ENCODE data around the gene KCNJ11. TPM values are rescaled to one million over a fixed set of nuclear protein-coding genes. Genes with fewer than 3 reads are reported as not detected.
A peak's percentile ranks its signal among the peaks of the same experiment; 100 is the strongest.

Gene KCNJ11
- total and polyA plus RNA-seq, 2 of the 13 experiments (the other 11 are each of a cell fraction or from before 2014, with no cell fraction given) = 0.38 to 1.6 TPM

- no peak for FAIRE-seq
- 33% methylated on average over 11 of the region's 15 CpGs for WGBS (ENCODE audit: low lambda C conversion rate)
- TF ChIP-seq ZNF501 (CRISPR knock-in tag; IDR thresholded peaks at IDR 0.05) (0 out of 2 replicates have a peak, but pooled peaks have one; percentile 24), MAFF (IDR thresholded peaks at IDR 0.05; ENCODE audit: low read depth, low read length) (peak; percentile 33; the same call in 1 of the 2 replicates), MAFK (conservative IDR thresholded peaks at IDR 0.05 in 1 of 2, IDR thresholded peaks at IDR 0.05 in 1 of 2; ENCODE audit: low read length in 2 of 2) (peak; percentile 40 to 61), ELF1 (CRISPR knock-in tag; IDR thresholded peaks at IDR 0.05) (no peak), CTCF (CRISPR knock-in tag; IDR thresholded peaks at IDR 0.05) (peak; percentile 26), TCF12 (IDR thresholded peaks at IDR 0.05) (no peak), TCF12 (CRISPR knock-in tag; IDR thresholded peaks at IDR 0.05) (no peak), MAFG (CRISPR knock-in tag; IDR thresholded peaks at IDR 0.05) (0 out of 2 replicates have a peak, but pooled peaks have one; percentile 36), ZNF263 (CRISPR knock-in tag; IDR thresholded peaks at IDR 0.05) (0 out of 2 replicates have a peak, but pooled peaks have one; percentile 53), XRCC5 (optimal IDR thresholded peaks at IDR 0.05; ENCODE audit: low read length) (peak; percentile 51)
- CTCF ChIA-PET (ENCODE audit: low intra/inter-chr PET ratio, low total read pairs) = no interaction called here
- Histone ChIP-seq H2AFZ (ENCODE audit: low read length) (no peak overlapping the region), H3K27ac (ENCODE audit: extremely low read length, insufficient read depth, low read length) (no peak overlapping the region), H3K4me3 (replicated peaks in 1 of 3; ENCODE audit: insufficient read depth in 1 of 3, low read depth in 2 of 3, low read length in 3 of 3) (peak overlapping the region in 1 of 3 experiments; percentile 40; a peak in 2 of 6 replicates), H3K79me2 (ENCODE audit: insufficient read depth, low read length) (no peaks in the 10 kb centered on the region), H3K4me1 (ENCODE audit: insufficient read depth, low read length) (peaks cover 14% of the 10 kb centered on the region), H3K4me2 (ENCODE audit: low read depth, low read length) (peak overlapping the region; percentile 67), H3K27me3 (ENCODE audit: control insufficient read depth in 1 of 2, insufficient read depth in 2 of 2, low read length in 2 of 2) (peaks cover 0 to 18% of the 10 kb centered on the region in 2 experiments; a peak in 2 of 5 replicates), H4K20me1 (ENCODE audit: insufficient read depth, low read length) (no peaks in the 10 kb centered on the region), H3K36me3 (replicated peaks in 1 of 2; ENCODE audit: control insufficient read depth in 1 of 2, insufficient read depth in 2 of 2, low read length in 2 of 2) (no peaks in the 10 kb centered on the region), H3K9ac (ENCODE audit: insufficient read depth, low read depth, low read length) (no peak overlapping the region), H3K9me3 (ENCODE audit: low read length) (no peaks in the 10 kb centered on the region)
- ATAC-seq = peak; percentile 93
- POLR2A ChIA-PET = no interaction called here
- intact Hi-C loops (cut with micrococcal nuclease; ENCODE audit: unreplicated experiment) = no loop called here
- in situ Hi-C loops (cut with HindIII; ENCODE audit: extremely low pct_ligation_motif_present, low pct_unique_long_range_greater_than_20kb) = no loop called here
- no TSS peak for BruUV-seq (replicated peaks)
- peak; percentile 37 for DNase-seq (ENCODE audit: low spot score)
Measured at GRCh38 chr11:17405232-17406005, 17.0 kb upstream of the KCNJ11 start.
